GM18951 (cell line): ENCODE measurements around the gene LILRA6.
"Not testable (repeated sequence)": the region's sequence is repeated elsewhere in the genome, so short reads cannot be mapped to it uniquely, and the experiment has no call there.

ENCODE experiments used
- POLR2A ChIP-seq: IDR thresholded peaks from 4 replicates; pipeline ENCODE4 v1.6.1; 2011; ENCODE audit warnings: mild to moderate bottlenecking; ENCODE audit not compliant: insufficient read length, insufficient read depth; ENCODE audit errors: extremely low read depth
- in situ Hi-C: fragments of 300-500 bp; cut with MboI; formaldehyde crosslinking; loops from one replicate; pipeline ENCODE4 v1.12.0; 2022; ENCODE audit warnings: low sequenced_read_pairs, mixed read lengths, inconsistent platforms; ENCODE audit not compliant: unreplicated experiment

LILRA6 gene

GRCh38 chr19:54253331-54254194, 11.0 kb upstream of the LILRA6 start:
- in situ Hi-C loops: no loop called here
- TF ChIP-seq POLR2A: no peak

DNA sequence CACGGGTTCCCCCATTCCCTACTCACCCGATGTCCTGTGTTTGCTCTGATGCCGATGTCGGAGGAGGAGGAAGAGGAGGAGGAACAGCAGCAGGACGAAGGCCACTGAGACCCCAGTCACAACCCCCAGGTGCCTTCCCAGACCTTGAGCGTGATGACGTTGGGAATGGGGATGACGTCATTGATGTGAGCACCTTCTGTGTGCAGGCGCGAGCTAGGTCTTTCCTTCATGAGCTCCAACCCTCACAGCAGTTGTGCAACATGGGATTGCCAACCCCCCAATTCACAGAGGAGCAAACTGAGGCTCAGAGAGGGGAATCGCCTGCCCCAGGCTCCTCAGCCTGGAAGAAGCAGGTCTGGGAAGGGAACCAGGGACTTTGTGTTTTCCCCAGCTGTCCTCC, 10.3 kb upstream of the LILRA6 start:
- TF ChIP-seq POLR2A: no peak
- in situ Hi-C loops: no loop called here

DNA sequence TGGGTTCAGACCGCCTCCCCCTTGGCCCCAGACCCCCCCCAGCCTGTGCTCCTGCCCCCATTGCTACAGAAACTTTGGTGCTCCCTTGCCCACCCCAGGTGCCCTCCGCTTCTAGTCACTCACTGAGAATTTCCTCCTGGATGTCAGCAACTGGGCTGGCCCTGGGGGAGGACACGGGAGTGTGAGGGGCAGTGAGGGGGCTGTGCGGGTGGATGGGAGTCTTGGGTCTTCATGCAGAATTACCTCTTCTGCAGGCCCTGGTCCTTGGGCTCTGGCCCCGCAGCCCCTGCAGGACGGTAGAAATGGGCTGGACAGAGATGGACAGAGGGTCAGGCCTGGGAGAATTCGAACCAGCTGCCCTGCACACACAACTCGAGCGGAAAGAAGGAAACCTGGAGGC, 9.7 kb upstream of the LILRA6 start:
- in situ Hi-C loops: no loop called here
- no peak for TF ChIP-seq POLR2A

- no peak for TF ChIP-seq POLR2A
- in situ Hi-C loops: no loop called here
Observed at GRCh38 chr19:54248016-54248601, 5.5 kb upstream of the LILRA6 start.

GRCh38 chr19:54247106-54247930, 4.7 kb upstream of the LILRA6 start:
- no peak for TF ChIP-seq POLR2A
- in situ Hi-C loops: no loop called here

- in situ Hi-C loops: no loop called here
- no peak for TF ChIP-seq POLR2A
Observed at GRCh38 chr19:54245936-54246335, 3.3 kb upstream of the LILRA6 start.

- in situ Hi-C loops: not testable (repeated sequence)
Observed at GRCh38 chr19:54243809-54244208, 1.2 kb upstream of the LILRA6 start.

- in situ Hi-C loops: not testable (repeated sequence)
Observed at GRCh38 chr19:54242234-54242633, 356 bp downstream of the LILRA6 start.

GRCh38 chr19:54240372-54241336, 1.9 kb downstream of the LILRA6 start:
- in situ Hi-C loops: not testable (repeated sequence)

- in situ Hi-C loops: loop anchor here (10.0 kb wide), 1 partner anchor 65 kb away; the partner anchor contains the start of gene TMC4
Observed at GRCh38 chr19:54239491-54240371, 2.9 kb downstream of the LILRA6 start.

DNA sequence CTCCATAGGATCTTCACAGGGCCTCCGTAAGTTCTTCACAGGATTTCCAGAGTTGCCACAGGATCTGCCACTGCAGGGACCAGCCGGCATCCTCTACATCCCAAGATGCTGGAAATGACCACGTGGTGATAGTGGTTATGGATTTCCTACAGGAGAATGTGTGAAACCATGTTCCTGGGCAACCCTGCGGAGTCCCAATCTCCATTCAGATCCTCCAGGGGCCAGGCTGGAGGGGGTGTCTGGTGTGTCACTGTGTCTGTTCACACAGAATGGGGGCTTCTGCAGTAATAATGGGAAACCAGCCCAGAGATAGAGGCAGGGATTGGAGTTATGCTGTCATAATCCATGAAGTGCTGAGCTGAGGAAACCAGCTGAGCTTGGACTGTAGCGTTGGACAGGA, 8.6 kb downstream of the LILRA6 start:
- TF ChIP-seq POLR2A: no peak
- in situ Hi-C loops: loop anchor here (10.0 kb wide), 1 partner anchor 59 kb away; the partner anchor contains the start of gene TMC4
